Articular chondrocyte of knee joint (primary cell): ENCODE data around the gene ITK. TPM values are rescaled to one million over a fixed set of nuclear protein-coding genes. Genes with fewer than 3 reads are reported as not detected.

Experiments
- total RNA-seq: library from RNA; depleted of rRNA; stranded (reverse); fragments of >200 nt; gene quantifications from 2 replicates; pipeline ENCODE4 v1.2.3, GENCODE V29; 2012

ITK gene
- under 0.01 and 0.65 TPM in 2 replicates for total RNA-seq

GRCh38 chr5:157180374-157181264 is at the start of gene ITK:
TSS of gene ITK (plus strand) at chr5:157180840. CDS start at chr5:157180978, 138 bp downstream.

GRCh38 chr5:157142317-157143126 is 38.1 kb upstream of the ITK start, which contains the start of gene MED7:
TSS of gene MED7 (minus strand) at chr5:157142865. CDS start at chr5:157139431, 3,434 bp downstream.

DNA sequence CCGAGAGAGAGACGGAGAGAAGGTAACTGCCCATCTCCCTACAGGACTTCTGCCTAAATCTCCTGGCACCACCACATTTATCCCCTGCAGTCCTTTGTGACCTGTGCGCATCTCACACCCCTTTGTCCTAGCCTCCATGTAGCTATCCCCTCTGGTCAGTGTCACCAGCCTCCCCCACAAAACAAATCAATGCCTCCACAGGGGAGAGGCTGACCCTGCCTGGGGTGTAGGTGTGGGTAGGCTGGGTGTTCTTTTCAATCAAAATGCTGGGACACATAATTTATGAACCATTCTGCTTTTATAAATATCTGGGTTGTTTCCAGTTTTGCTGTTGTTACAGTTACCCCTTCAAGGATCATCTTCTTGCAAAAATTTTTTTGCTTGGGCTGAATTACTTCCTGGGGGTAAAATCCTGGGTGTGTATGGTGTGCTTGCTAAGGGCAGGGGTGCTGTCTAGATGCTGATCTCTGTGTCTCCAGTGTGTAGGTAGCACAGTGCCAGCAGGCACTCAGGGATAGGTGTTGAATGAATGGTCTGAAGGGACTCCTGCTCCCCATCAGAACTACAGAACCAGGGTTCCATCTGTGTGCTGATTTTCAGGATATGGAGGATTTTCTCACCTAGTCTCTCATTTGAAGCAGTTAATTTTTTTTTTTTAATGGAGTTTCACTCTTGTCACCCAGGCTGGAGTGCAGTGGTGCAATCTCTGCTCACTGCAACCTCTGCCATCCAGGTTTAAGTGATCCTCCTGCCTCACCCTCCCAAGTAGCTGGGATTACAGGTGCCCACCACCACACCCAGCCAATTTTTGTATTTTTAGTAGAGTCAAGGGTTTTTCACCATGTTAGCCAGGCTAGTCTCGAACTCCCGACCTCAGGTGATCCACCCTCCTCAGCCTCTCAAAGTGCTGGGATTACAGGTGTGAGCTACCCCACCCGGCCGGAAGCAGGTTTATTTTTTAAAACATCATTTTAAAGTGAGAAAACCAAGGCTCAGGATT is 14.1 kb upstream of the ITK start, which contains the start of gene GARIN3:
Gene GARIN3 (minus strand): TSS at position 51 of the 1,000 bp plus-strand sequence. CDS start 96 bp downstream, outside the sequence.

GRCh38 chr5:157265714-157266285 is 85.2 kb downstream of the ITK start, which contains the start of gene CYFIP2:
TSS of gene CYFIP2 (plus strand) at chr5:157266123. CDS start at chr5:157285362, 19,239 bp downstream.

Other genes starting within 250 kb of the ITK start
- not detected in 2 replicates for gene TIMD4, start 217.6 kb upstream of the ITK start, total RNA-seq
- 0.11 TPM in 1 of 2 replicates, not detected in the other for gene HAVCR1, start 121.7 kb upstream of the ITK start, total RNA-seq
- 0.26 and 0.43 TPM in 2 replicates for gene HAVCR2, start 71.8 kb upstream of the ITK start, total RNA-seq
- gene MED7, start 38.0 kb upstream of the ITK start, total RNA-seq: 12.2 and 13.2 TPM in 2 replicates
- gene GARIN3, start 14.6 kb upstream of the ITK start, total RNA-seq: not detected in 2 replicates
- 2.5 and 8.6 TPM in 2 replicates for gene CYFIP2, start 85.3 kb downstream of the ITK start, total RNA-seq